ENCODE measurements around the gene RNU6-9.

Gene RNU6-9

DNA sequence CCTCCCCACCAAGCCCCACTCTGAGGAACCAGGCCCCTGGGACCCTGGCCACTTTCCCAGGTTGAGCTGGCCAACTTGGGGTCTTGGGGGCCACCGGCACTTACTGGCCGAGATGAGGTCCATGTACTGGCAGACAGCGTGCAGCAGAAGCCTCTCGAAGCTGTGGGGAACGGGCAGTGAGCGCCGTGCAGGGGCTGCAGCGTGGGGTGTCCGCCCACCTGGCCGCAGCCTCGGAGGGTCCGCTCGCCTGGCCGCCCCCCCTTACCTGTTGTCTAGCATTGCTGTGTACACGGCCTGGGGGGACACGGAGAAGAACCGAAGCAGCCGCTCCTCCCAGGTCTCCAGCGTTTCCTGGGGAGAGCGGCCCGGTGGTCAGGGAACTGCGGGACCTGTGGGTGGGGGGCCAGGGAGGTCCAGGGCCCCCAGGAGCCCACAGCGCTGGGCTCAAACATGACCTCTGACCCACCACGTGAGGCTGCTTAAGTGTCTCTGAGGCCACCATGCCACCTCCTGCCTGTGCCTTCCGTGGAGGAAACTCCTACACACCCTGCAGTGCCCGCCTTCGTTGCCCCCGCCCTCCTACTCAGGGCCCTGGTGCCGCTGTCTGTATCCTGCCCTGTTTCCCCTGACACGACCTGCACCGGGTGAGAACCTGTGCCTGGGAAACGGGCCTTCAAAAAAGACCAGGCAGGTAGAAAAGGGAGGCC lies 6.2 kb downstream of the RNU6-9 start:
- no peaks in the 10 kb centered on the region for H3K9me3 Mint-ChIP-seq
- no peak overlapping the region for H3K27ac Mint-ChIP-seq
- no peaks in the 10 kb centered on the region for H3K27me3 Mint-ChIP-seq
- no peaks in the 10 kb centered on the region for H3K36me3 Mint-ChIP-seq
- H3K4me1 Mint-ChIP-seq, result peaks cover 19% of the 10 kb centered on the region
- H3K4me3 Mint-ChIP-seq, result no peak overlapping the region

DNA sequence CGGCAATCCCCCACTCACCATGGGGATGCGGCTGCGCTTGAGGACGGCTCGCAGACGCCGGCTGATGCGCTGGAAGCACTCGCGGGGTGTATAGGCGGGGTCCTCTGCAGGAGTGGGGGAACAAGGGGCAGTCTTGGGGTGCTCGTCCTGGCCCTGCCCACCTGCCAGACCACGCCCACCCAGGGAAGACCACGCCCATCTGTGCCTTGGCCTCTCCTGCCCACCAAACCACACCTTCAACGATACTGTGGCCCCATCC lies 6.7 kb downstream of the RNU6-9 start:
- Mint-ChIP-seq H3K36me3 (no peaks in the 10 kb centered on the region), H3K27me3 (no peaks in the 10 kb centered on the region), H3K4me1 (peaks cover 22% of the 10 kb centered on the region), H3K4me3 (no peak overlapping the region), H3K27ac (no peak overlapping the region), H3K9me3 (no peaks in the 10 kb centered on the region)

DNA sequence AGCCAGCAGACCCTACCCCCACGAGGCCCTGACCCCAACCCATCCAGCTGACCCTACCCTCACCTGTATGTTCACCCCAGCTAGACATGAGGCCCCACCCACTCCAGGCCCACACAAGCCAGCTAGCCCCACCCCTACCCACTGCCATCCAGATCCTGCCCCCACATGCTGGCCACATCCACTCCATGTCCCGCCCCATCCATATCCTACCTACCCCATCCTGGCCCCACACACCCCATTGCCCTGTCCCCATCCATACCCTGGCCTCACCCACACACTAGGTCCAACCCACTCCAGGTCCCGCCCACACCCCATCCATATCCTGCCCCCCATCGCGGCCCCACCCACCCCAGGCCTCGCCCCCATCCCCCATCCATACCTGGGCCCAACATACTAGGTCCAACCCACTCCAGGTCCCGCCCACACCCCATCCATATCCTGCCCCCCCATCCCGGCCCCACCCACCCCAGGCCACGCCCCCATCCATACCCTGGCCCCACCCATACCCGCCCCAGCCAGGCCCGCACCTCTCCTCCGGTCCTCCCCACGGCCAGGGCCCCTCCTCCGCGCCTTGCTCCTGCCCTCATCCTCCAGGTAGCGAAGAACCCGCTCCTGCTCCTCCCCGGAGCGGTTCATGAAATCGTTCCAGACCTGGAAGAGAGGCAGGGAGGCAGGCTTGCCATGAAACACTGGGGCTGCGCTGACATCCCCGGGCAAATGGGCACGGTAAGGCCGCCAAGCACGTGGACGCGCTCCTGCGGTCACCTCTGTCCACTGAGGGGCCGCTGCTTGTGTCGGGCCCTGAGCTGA lies 7.2 kb downstream of the RNU6-9 start:
- Mint-ChIP-seq H3K36me3 (no peaks in the 10 kb centered on the region), H3K27ac (no peak overlapping the region), H3K9me3 (no peaks in the 10 kb centered on the region), H3K27me3 (no peaks in the 10 kb centered on the region), H3K4me3 (no peak overlapping the region), H3K4me1 (peaks cover 28% of the 10 kb centered on the region)

DNA sequence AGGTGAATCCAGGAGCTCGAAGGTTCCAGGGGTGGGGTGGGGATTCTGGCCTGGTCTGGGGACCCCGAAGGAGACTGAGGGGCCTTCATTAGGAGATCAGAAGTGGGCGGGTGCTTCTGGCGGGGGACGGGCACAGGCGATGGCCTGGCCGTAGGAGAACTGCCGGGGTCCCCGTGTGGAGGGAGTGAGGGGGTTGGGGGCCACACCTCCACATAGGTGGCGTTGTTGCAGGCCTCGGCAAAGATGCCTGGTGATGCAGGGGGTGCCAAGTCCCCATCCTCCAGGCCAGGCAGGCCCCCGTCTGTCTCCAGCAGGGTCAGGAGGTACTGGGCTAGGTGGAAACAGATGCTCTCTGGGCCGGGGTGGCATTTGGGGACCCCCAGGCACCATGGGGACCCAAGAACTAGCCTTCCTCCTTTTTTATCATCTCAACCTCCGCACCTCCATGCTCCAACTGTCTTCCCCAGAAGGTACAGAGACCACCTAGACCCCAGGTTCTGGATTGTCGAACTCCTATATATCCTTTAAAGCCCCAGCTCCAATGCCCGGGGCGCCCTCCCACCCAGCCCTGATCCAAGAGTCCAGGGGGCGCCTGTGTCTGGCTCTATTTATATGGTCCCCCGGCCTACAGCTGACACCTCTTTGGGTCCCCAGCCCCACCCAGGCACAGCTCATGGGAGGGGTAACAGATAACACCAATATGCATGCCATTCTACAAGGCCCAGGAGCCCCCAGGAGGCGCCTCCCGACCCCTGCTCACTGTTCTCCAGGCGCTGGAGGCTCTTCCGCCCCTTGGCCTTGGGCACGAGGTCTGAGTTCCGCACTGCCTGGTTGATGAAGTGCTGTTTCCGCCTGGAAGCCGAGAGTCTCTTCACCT lies 8.2 kb downstream of the RNU6-9 start:
- no peaks in the 10 kb centered on the region for H3K9me3 Mint-ChIP-seq
- no peak overlapping the region for H3K27ac Mint-ChIP-seq
- H3K36me3 Mint-ChIP-seq, result no peaks in the 10 kb centered on the region
- no peaks in the 10 kb centered on the region for H3K27me3 Mint-ChIP-seq
- peaks cover 34% of the 10 kb centered on the region for H3K4me1 Mint-ChIP-seq
- H3K4me3 Mint-ChIP-seq, result no peak overlapping the region

DNA sequence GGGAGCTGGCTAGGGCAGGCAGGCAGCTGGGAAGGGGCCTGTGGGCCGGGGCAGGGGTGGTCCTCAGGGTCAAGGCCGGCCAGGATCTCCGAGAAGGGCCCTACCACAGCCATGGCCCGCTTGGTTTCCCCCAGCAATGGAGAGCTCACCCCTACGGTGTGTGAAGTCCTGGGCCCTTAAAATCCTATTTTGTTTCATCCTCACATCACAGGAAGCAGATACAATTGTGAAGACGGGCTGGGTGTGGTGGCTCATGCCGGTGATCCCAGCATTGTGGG lies 8.7 kb downstream of the RNU6-9 start:
- Mint-ChIP-seq H3K4me3 (no peak overlapping the region), H3K36me3 (no peaks in the 10 kb centered on the region), H3K9me3 (no peaks in the 10 kb centered on the region), H3K4me1 (peaks cover 36% of the 10 kb centered on the region), H3K27me3 (no peaks in the 10 kb centered on the region), H3K27ac (peak overlapping the region; percentile 83)

DNA sequence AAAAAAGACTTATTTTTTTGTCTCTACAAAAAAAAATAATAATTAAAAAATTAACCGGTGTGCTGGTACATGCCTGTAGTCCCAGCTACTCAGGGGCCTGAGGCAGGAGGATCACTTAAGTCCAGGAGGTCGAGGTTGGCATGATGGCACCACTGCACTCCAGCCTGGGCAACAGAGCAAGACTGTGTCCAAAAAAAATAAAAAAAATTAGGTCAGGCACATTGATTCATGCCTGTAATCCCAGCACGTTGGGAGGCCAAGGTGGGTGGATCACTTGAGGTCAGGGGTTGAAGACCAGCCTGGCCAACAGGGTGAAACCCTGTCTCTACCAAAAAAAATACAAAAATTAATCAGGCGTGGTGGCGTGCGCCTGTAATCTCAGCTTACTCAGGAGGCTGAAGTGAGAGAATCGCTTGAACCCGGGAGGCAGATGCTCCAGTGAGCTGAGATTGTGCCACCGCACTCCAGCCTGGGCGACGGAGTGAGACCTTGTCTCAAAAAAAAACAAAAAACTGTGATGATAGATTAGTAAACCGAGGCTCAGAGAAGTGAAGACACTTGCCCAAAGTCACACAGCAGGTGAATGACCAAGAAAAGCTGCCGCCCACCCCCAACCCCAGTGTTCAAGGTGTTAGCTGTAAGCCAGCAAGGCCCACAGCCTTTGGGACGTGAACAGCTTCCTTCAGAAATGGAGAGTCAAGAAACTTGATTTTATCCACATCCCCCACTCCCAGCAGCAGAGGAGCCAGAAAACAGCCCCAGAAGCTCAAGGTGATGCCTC lies 9.4 kb downstream of the RNU6-9 start:
- Mint-ChIP-seq H3K9me3 (no peaks in the 10 kb centered on the region), H3K4me3 (peak overlapping the region; percentile 19), H3K27ac (no peak overlapping the region), H3K36me3 (no peaks in the 10 kb centered on the region), H3K27me3 (no peaks in the 10 kb centered on the region), H3K4me1 (peaks cover 41% of the 10 kb centered on the region)

DNA sequence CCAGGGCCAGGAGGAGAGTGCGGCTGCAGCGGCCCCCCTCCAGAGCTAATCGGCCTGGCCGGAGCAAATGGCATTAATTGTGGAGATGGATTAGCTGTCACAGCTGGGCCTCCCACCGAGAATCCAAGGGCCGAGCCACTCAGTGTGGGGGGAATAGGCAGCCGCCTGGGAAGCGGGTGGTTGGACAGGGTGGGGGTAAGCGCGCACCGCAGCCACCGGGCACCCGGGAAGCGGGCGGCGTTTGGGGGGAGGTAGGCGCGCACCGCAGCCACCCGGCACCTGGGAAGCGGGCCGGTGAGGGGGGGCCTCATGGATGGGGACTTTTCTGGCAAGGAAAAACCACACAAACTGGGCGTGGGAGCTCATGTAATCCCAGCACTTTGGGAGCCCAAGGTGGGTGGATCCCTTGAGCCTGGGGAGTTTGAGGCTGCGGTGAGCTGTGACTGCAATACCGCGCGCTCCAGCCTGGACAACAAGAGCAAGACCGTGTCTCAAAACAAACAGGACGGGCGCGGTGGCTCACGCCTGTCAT lies 10.0 kb downstream of the RNU6-9 start:
- H3K36me3 Mint-ChIP-seq, result no peaks in the 10 kb centered on the region
- no peak overlapping the region for H3K4me3 Mint-ChIP-seq
- H3K9me3 Mint-ChIP-seq, result no peaks in the 10 kb centered on the region
- H3K27me3 Mint-ChIP-seq, result no peaks in the 10 kb centered on the region
- peaks cover 46% of the 10 kb centered on the region for H3K4me1 Mint-ChIP-seq
- H3K27ac Mint-ChIP-seq, result no peak overlapping the region

DNA sequence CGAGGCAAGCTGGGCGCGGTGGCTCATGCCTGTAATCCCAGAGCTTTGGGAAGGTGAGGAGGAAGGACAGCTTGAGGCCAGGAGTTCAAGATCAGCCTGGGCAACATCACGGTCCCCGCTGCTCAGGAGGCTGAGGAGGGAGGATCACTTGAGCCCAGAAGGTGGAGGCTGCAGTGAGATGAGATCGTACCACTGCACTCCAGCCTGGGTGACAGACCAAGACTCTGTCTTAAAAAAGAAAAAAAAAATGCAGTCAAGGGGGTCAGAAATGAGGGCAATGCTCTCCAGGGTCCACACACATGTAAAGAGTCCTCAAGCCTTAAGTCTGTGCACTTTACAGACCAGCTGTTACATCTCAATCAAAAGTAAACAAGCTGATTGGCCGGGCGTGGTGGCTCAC lies 11.3 kb downstream of the RNU6-9 start:
- H3K9me3 Mint-ChIP-seq, result no peaks in the 10 kb centered on the region
- H3K36me3 Mint-ChIP-seq, result peaks cover 2% of the 10 kb centered on the region
- no peaks in the 10 kb centered on the region for H3K27me3 Mint-ChIP-seq
- peaks cover 58% of the 10 kb centered on the region for H3K4me1 Mint-ChIP-seq
- H3K4me3 Mint-ChIP-seq, result peak overlapping the region; percentile 23
- H3K27ac Mint-ChIP-seq, result peak overlapping the region; percentile 62

DNA sequence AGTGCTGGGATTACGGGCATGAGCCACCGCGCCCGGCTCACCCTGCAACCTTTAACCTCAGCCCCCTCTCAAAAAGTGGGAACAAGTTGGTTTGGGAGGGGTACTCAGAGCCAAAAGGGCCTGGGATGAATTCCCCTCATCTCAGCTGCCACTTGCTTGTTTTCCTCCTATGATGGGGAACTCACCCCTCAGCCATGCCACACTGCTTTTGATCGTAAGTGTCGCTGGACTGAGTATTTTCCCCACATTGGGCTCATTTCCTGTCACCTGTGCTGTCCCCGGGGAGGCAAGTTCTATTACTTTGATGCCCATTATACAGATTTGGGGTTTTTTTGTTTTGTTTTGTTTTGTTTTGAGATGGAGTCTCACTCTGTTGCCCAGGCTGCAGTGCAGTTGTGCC lies 13.2 kb downstream of the RNU6-9 start:
- H3K4me1 Mint-ChIP-seq, result peaks cover 74% of the 10 kb centered on the region
- no peaks in the 10 kb centered on the region for H3K9me3 Mint-ChIP-seq
- peak overlapping the region; percentile 88 for H3K27ac Mint-ChIP-seq
- H3K36me3 Mint-ChIP-seq, result peaks cover 2% of the 10 kb centered on the region
- H3K4me3 Mint-ChIP-seq, result peak overlapping the region; percentile 39
- H3K27me3 Mint-ChIP-seq, result no peaks in the 10 kb centered on the region

DNA sequence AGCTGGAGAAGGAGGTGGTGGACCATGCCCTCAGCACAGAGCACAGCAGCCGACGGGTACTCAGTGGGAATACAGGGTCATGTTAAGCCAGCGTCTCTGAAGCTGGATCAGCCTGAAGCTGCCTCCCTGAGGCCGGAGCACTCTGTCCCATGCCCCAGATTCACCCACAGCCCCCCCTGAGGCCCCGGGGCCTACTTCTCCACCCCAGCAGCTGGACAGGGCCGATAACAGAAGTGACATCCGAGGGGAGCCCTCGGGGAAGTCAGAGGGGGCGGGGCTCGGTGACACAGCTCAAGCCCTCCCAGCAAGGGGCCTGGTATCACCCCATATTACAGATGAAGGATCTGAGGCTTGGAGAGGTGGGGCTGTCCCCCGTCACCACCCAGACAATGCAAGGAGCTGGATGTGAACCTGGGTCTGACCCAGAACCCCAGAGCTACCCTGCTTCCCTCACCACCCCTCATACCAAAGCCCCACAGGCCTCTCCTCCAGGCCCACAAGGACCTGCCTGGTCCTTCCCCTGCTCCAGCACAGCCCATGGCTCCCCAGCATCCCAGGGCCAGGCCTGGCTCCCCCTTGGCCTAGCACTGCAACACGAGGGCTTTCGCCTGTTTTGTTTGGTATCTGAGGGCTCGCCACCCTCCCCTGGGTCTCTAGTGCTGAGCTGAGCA lies 14.0 kb downstream of the RNU6-9 start:
- Mint-ChIP-seq H3K27ac (peak overlapping the region; percentile 17), H3K4me3 (peak overlapping the region; percentile 39), H3K36me3 (peaks cover 2% of the 10 kb centered on the region), H3K4me1 (peaks cover 69% of the 10 kb centered on the region), H3K27me3 (no peaks in the 10 kb centered on the region), H3K9me3 (no peaks in the 10 kb centered on the region)

DNA sequence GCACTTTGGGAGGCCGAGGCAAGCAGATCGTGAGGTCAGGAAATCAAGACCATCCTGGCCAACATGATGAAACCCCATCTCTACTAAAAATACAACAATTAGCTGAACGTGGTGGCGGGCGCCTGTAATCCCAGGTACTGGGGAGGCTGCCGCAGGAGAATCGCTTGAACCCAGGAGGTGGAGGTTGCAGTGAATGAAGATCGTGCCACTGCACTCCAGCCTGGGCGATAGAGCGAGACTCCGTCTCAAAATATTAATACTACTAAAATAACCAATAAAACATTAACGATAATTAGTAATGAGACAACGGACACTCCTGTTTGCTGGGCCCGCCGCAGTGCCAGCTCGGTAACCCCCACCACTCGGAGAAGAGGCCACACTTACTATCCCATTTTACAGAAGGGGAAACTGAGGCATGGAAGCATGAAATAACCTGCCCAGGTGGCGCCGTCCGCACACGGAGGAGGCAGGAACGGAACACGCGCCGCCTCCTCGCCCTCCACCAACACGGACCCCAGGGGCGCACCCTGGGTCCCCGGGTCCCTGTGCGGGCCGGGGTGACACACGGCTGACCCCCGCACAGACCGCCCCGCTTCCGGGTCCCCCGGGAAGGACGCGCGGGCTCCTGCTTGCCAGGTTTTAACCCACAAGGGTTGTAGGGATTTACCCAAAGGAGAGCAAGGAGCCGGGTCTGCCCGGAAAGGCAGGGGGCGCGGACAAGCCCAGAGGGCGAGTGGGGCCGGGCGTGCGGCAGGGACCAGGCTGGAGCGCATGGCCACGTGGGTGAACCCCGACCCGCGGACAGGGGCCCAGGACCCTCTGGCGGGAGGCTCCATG lies 18.1 kb downstream of the RNU6-9 start:
- Mint-ChIP-seq H3K9me3 (no peaks in the 10 kb centered on the region), H3K4me3 (peak overlapping the region; percentile 76), H3K27me3 (no peaks in the 10 kb centered on the region), H3K36me3 (peaks cover 2% of the 10 kb centered on the region), H3K27ac (peak overlapping the region; percentile 87), H3K4me1 (peaks cover 49% of the 10 kb centered on the region)

DNA sequence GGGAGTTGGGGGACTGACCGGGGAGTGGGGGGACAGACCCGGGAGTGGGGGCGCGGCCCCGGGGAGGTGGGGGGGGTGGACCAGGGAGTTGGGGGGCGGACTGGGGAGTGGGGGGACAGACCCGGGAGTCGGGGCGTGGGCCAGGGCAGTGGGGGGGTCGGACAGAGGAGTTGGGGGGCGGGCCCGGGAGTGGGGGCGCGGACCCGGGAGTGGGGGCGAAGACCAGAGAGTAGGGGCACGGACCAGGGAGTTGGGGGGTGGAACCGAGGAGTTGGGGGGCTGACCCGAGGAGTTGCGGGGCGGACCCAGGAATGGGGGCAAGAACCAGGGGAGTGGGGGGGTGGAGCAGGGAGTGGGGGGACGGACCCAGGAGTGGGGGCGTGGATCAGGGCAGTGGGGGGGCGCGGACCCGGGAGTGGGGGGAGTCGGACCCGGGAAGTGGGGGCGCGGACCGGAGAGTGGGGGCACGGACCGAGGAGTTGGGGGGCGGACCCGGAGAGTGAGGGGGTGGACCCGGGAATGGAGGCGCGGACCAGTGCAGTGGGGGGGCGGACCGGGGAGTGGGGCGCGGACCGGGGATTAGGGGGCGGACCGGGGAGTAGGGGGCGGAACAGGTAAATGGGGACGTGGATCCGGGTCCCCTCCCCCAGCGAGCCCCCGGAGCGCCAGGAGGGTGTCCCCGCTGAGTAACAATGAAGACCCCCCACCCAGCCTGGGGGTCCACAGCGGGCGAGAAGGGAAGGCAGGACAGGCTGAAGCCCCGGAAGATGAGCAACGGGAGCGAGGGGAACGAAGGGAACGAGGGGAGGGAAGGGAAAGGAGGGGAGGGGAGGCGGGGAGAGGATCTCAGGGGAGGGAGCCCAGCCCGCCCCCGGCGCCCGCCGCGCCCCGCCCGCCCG lies 19.1 kb downstream of the RNU6-9 start:
- H3K36me3 Mint-ChIP-seq, result peaks cover 2% of the 10 kb centered on the region
- H3K27ac Mint-ChIP-seq, result peak overlapping the region; percentile 79
- no peaks in the 10 kb centered on the region for H3K27me3 Mint-ChIP-seq
- peak overlapping the region; percentile 76 for H3K4me3 Mint-ChIP-seq
- peaks cover 40% of the 10 kb centered on the region for H3K4me1 Mint-ChIP-seq
- H3K9me3 Mint-ChIP-seq, result no peaks in the 10 kb centered on the region

DNA sequence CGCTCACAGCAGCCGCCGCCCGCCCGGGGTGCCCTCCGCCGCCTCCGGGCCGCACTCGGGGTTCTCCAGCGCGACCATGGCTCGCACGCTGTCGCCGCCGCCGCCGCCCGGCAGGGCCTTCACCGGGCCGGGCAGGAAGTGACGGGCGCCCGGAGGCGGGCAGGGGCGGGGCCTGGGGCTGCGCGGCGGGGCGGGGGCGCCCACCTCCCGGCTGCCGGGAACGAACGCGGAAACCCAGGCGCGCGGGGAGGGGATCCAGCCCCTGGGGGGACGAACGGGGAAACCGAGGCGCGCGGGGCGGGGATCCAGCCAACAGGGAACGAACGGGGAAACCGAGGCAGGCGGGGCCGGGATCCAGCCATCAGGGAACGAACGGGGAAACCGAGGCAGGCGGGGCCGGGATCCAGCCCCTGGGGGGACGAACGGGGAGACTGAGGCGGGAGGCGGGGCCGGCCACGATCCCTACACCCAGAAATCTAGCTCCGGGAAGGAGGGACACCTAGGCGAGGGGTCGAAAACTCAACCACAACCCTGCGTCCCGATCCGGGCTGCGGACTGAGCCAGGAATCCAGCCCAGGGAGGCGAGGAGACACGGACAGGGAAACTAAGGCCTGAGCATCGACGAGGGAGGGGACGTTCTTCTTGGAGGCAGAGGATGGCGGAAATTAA lies 19.9 kb downstream of the RNU6-9 start, which contains the start of gene R3HDM4:
TSS of gene R3HDM4 (minus strand) at position 140 of the 669 bp plus-strand sequence. CDS start at position 78, 62 bp downstream.
- no peaks in the 10 kb centered on the region for H3K27me3 Mint-ChIP-seq
- no peaks in the 10 kb centered on the region for H3K9me3 Mint-ChIP-seq
- peak within 1 kb of the TSS; percentile 98 for H3K27ac Mint-ChIP-seq
- peaks cover 2% of the 10 kb centered on the region for H3K36me3 Mint-ChIP-seq
- peak within 1 kb of the TSS; percentile 88 for H3K4me3 Mint-ChIP-seq
- H3K4me1 Mint-ChIP-seq, result peaks cover 33% of the 10 kb centered on the region

Measured in activated naive CD4-positive, alpha-beta T cell treated with anti-CD3 and anti-CD28 coated beads, Interleukin-2, amount 50 U/mL, for 24 hours (primary cell).